Hepatocyte (in vitro differentiated cells): ENCODE measurements around the gene SLC6A3.

Experiments used
- EZH2 ChIP-seq: fragments of 200-600 bp; sonication (generic); IDR thresholded peaks from 2 replicates; pipeline ENCODE4 v1.6.1; 2016; ENCODE audit warnings: antibody characterized with exemption, mild to moderate bottlenecking, borderline replicate concordance
- TF ChIP-seq, protein P1 (sequence below): fragments of 200-600 bp; sonication (generic); IDR thresholded peaks from 2 replicates; pipeline ENCODE4 v1.5.1; 2016; ENCODE audit warnings: antibody characterized with exemption, mild to moderate bottlenecking; ENCODE audit not compliant: poor library complexity

DNA sequence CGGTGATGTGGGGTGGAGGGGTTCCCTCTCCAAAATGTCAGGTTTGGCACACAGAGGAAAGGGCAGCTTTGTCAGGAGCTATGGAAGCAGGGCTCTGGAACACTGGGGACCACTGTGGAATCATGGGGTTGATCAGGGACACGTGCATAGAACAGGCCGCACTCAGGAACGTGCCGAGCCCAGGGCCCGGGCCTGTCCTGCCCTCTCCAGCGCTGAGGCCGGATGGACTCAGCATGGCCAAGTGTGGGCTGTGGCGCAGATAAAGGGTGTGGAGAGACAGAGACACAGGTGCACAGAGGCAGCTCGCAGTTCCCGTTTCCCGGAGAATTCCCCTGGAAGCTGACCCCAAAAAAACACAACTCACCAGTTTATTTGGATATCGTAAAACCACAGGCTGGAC lies 37.8 kb upstream of the SLC6A3 start:
- TF ChIP-seq EZH2 = no peak
- TF ChIP-seq, protein P1, sequence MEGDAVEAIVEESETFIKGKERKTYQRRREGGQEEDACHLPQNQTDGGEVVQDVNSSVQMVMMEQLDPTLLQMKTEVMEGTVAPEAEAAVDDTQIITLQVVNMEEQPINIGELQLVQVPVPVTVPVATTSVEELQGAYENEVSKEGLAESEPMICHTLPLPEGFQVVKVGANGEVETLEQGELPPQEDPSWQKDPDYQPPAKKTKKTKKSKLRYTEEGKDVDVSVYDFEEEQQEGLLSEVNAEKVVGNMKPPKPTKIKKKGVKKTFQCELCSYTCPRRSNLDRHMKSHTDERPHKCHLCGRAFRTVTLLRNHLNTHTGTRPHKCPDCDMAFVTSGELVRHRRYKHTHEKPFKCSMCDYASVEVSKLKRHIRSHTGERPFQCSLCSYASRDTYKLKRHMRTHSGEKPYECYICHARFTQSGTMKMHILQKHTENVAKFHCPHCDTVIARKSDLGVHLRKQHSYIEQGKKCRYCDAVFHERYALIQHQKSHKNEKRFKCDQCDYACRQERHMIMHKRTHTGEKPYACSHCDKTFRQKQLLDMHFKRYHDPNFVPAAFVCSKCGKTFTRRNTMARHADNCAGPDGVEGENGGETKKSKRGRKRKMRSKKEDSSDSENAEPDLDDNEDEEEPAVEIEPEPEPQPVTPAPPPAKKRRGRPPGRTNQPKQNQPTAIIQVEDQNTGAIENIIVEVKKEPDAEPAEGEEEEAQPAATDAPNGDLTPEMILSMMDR = no peak
